ENCODE results near the gene KIAA1958. TPM values are rescaled to one million over a fixed set of nuclear protein-coding genes. Genes with fewer than 3 reads are reported as not detected.

KIAA1958 gene
- total and polyA plus RNA-seq, 9 donors, result 5.7 to 40.3 (median 24.1) TPM

DNA sequence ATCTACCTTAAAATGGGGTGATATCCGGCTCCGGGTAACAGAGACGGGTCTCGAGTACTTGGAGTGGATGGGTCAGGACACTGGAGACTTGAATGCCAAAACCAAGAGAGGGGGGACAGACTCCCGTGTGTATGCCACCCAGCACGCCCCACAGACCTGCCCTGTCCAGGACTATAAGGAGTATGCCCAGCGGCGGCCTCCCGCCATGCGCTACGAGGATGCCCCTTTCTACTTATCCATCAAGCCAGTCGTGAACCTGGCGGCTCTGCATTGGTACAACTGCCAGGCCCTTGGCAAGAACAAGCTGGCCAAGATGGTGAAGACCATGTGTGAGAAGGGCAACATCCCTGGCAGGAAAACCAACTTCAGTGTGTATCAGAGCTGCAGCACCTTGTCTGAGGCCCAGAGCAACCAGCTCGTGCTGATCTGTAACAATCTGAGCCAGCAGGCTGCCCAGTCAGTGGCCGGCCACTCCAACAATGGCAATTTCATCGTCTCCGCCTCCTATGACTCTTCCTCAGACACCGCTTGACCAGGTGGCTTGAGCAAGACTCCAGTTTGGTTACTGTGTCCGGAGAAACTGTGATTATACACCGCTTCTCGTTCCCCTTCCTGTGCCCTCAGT lies 131.9 kb downstream of the KIAA1958 start:
- Histone ChIP-seq H3K27ac (no peak overlapping the region), H3K4me1 (ENCODE audit: insufficient read depth) (peaks cover 5% of the 10 kb centered on the region), H3K36me3 (no peaks in the 10 kb centered on the region), H3K9me3 (no peaks in the 10 kb centered on the region), H3K27me3 (no peaks in the 10 kb centered on the region), H3K4me3 (no peak overlapping the region)
- intact Hi-C loops (cut with DNase I), result no loop called here
- DNase-seq, result no peak
- 96 to 98% (median 96%) methylated on average over 21 of the region's 21 CpGs for WGBS, 3 donors
- TF ChIP-seq, protein P1, sequence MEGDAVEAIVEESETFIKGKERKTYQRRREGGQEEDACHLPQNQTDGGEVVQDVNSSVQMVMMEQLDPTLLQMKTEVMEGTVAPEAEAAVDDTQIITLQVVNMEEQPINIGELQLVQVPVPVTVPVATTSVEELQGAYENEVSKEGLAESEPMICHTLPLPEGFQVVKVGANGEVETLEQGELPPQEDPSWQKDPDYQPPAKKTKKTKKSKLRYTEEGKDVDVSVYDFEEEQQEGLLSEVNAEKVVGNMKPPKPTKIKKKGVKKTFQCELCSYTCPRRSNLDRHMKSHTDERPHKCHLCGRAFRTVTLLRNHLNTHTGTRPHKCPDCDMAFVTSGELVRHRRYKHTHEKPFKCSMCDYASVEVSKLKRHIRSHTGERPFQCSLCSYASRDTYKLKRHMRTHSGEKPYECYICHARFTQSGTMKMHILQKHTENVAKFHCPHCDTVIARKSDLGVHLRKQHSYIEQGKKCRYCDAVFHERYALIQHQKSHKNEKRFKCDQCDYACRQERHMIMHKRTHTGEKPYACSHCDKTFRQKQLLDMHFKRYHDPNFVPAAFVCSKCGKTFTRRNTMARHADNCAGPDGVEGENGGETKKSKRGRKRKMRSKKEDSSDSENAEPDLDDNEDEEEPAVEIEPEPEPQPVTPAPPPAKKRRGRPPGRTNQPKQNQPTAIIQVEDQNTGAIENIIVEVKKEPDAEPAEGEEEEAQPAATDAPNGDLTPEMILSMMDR (IDR thresholded peaks at IDR 0.05), result no peak
- TF ChIP-seq POLR2A (IDR thresholded peaks at IDR 0.05) (no peak), EP300 (IDR thresholded peaks at IDR 0.05) (no peak)

DNA sequence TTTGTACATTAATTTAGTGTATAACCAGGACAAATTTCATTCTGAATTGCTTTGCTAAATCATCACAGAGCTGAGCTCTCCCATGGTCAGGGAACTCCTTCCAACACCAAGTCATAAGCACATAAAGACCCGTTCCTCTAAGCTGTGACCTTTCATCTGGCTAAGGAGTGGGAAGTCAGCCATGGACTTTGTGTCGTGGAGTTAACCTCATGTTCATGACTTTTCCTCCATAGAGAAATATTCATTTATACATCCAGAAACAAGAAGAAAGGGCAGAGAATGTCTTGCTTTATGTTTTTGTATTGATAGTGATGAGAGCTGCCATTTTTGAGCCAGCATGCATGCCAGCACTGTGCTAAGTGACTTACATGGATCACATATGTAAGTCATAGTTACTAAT lies 133.8 kb downstream of the KIAA1958 start:
- peaks cover 5% of the 10 kb centered on the region for H3K4me1 ChIP-seq (ENCODE audit: insufficient read depth)
- no peaks in the 10 kb centered on the region for H3K27me3 ChIP-seq
- DNase-seq, result no peak
- no peak overlapping the region for H3K4me3 ChIP-seq
- WGBS, 3 donors, result 3 to 14% (median 9%) methylated on average over 2 of the region's 2 CpGs
- H3K9me3 ChIP-seq, result no peaks in the 10 kb centered on the region
- H3K36me3 ChIP-seq, result no peaks in the 10 kb centered on the region
- intact Hi-C loops (cut with DNase I), result no loop called here
- no peak for TF ChIP-seq POLR2A (IDR thresholded peaks at IDR 0.05)
- TF ChIP-seq, protein P1 (IDR thresholded peaks at IDR 0.05), result no peak
- no peak for TF ChIP-seq EP300 (IDR thresholded peaks at IDR 0.05)
- peak overlapping the region in 1 of 2 donors; percentile 48 for H3K27ac ChIP-seq

DNA sequence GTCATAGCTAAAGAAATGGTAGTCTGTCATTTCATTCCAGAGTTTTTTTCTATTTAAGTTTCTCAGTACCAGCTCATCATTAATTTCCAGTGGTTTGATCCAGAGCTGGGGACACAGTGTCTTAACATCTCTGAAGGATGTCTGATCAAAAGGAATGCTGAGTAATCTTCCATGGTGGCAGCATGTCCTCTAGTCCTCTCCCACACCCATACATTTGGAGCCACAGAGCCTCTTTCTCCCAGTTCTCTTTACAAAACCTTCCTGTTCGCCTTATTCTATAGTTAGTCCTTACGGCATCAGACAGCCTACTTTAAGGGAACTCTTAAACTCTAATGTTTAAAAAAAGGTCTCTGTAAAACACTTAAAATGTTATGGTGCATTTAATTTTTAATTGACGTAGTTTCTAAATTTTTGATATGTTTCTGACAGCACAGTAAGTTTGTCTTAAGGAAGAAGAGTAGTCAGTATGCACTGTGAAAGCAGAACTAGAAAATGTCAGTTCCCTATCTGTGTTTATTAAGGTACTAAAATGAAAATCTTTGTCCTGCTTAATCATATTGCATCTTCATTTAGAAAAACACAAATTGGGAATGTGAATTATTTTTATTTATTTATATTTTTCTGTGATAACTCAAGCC lies 134.5 kb downstream of the KIAA1958 start:
- peaks cover 5% of the 10 kb centered on the region for H3K4me1 ChIP-seq (ENCODE audit: insufficient read depth)
- no peak overlapping the region for H3K4me3 ChIP-seq
- H3K27ac ChIP-seq, result no peak overlapping the region
- no peaks in the 10 kb centered on the region for H3K9me3 ChIP-seq
- DNase-seq, result no peak
- no peaks in the 10 kb centered on the region for H3K36me3 ChIP-seq
- intact Hi-C loops (cut with DNase I), result no loop called here
- TF ChIP-seq EP300 (IDR thresholded peaks at IDR 0.05), result no peak
- TF ChIP-seq, protein P1 (IDR thresholded peaks at IDR 0.05), result no peak
- TF ChIP-seq POLR2A (IDR thresholded peaks at IDR 0.05), result no peak
- no peaks in the 10 kb centered on the region for H3K27me3 ChIP-seq
- 65 to 94% (median 91%) methylated on average over 3 of the region's 3 CpGs for WGBS, 3 donors

DNA sequence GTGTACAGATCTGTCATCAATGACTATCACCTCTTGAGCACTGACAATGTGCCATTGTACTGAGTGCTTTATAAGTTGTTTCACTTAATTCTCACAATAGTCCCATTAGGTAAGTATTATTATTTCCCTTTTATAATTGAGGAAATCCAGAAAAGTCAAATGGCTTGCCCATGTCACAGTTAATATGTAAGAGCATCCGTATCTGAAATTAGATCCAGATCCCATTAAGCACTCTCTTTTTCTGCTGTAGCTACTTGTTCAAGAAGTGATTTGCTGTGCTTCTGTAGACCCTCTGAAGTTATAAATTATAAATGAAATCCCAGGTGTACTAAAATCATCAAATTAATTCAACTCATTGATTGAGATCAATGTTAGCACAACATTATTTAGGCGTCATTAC lies 136.6 kb downstream of the KIAA1958 start:
- Histone ChIP-seq H3K4me3 (no peak overlapping the region), H3K27ac (no peak overlapping the region), H3K27me3 (no peaks in the 10 kb centered on the region), H3K4me1 (ENCODE audit: insufficient read depth) (peaks cover 4% of the 10 kb centered on the region), H3K36me3 (no peaks in the 10 kb centered on the region), H3K9me3 (no peaks in the 10 kb centered on the region)
- no peak for TF ChIP-seq POLR2A (IDR thresholded peaks at IDR 0.05)
- no peak for TF ChIP-seq EP300 (IDR thresholded peaks at IDR 0.05)
- TF ChIP-seq, protein P1 (IDR thresholded peaks at IDR 0.05), result no peak
- intact Hi-C loops (cut with DNase I), result no loop called here
- WGBS, 3 donors, result 94 to 96% (median 96%) methylated on average over 2 of the region's 2 CpGs
- DNase-seq, result no peak
